Glutamatergic neuron (in vitro differentiated cells): ENCODE data around the gene CELF1. TPM values are rescaled to one million over a fixed set of nuclear protein-coding genes. Genes with fewer than 3 reads are reported as not detected.

ENCODE experiments used
- DNase-seq: peaks from one replicate; pipeline ENCODE4 v3.0.0; 2022
- H3K27ac Mint-ChIP-seq: one replicate; pipeline ENCODE4 v1.8.0; 2020; ENCODE audit warnings: mild to moderate bottlenecking, mixed read lengths, inconsistent platforms; ENCODE audit not compliant: unreplicated experiment
- H3K27me3 Mint-ChIP-seq: one replicate; pipeline ENCODE4 v1.8.0; 2020; ENCODE audit warnings: mild to moderate bottlenecking, moderate library complexity, mixed read lengths, inconsistent platforms; ENCODE audit not compliant: unreplicated experiment
- H3K36me3 Mint-ChIP-seq: one replicate; pipeline ENCODE4 v1.8.0; 2020; ENCODE audit warnings: mild to moderate bottlenecking, mixed read lengths, inconsistent platforms; ENCODE audit not compliant: unreplicated experiment
- H3K4me1 Mint-ChIP-seq: one replicate; pipeline ENCODE4 v1.8.0; 2020; ENCODE audit warnings: mild to moderate bottlenecking, low read depth, mixed read lengths, inconsistent platforms; ENCODE audit not compliant: unreplicated experiment
- H3K4me3 Mint-ChIP-seq: one replicate; pipeline ENCODE4 v1.8.0; 2020; ENCODE audit warnings: mild to moderate bottlenecking, mixed read lengths, inconsistent platforms; ENCODE audit not compliant: unreplicated experiment
- H3K9me3 Mint-ChIP-seq: one replicate; pipeline ENCODE4 v1.8.0; 2020; ENCODE audit warnings: mild to moderate bottlenecking, moderate library complexity, mixed read lengths, inconsistent platforms; ENCODE audit not compliant: unreplicated experiment
- CTCF ChIP-seq: fragments of 200-600 bp; sonication (generic); IDR thresholded peaks from one replicate; pipeline ENCODE4 v1.5.0; 2021; ENCODE audit not compliant: partially characterized antibody, unreplicated experiment
- total RNA-seq: library from RNA; stranded (reverse); fragmentation: NEBNext Ultra II Directional; extraction: Animal tissue kit (Norgen Biotek cat#: 25700); gene quantifications from one replicate; pipeline ENCODE4 v1.2.1, GENCODE V29; 2021; ENCODE audit not compliant: unreplicated experiment

The CELF1 gene
- total RNA-seq, 1 donor from 2014 or later, result 261 TPM

- Mint-ChIP-seq H3K27ac (peak overlapping the region; percentile 65), H3K9me3 (peaks cover 3% of the 10 kb centered on the region), H3K4me1 (peaks cover 39% of the 10 kb centered on the region), H3K4me3 (no peak overlapping the region), H3K27me3 (peaks cover 2% of the 10 kb centered on the region), H3K36me3 (no peaks in the 10 kb centered on the region)
- TF ChIP-seq CTCF, result no peak
- DNase-seq, result no peak
Measured at GRCh38 chr11:47500121-47500520, 52.8 kb downstream of the CELF1 start.

GRCh38 chr11:47499614-47500013 lies 53.3 kb downstream of the CELF1 start:
- no peak for DNase-seq
- no peak overlapping the region for H3K4me3 Mint-ChIP-seq
- no peaks in the 10 kb centered on the region for H3K36me3 Mint-ChIP-seq
- peaks cover 37% of the 10 kb centered on the region for H3K4me1 Mint-ChIP-seq
- H3K9me3 Mint-ChIP-seq, result peaks cover 3% of the 10 kb centered on the region
- peak overlapping the region; percentile 65 for H3K27ac Mint-ChIP-seq
- H3K27me3 Mint-ChIP-seq, result peaks cover 2% of the 10 kb centered on the region
- no peak for TF ChIP-seq CTCF

- no peak for DNase-seq
- Mint-ChIP-seq H3K27ac (peak overlapping the region; percentile 65), H3K4me3 (peak overlapping the region; percentile 13), H3K9me3 (peaks cover 5% of the 10 kb centered on the region), H3K27me3 (peaks cover 2% of the 10 kb centered on the region), H3K4me1 (peaks cover 37% of the 10 kb centered on the region), H3K36me3 (no peaks in the 10 kb centered on the region)
- TF ChIP-seq CTCF, result no peak
Measured at GRCh38 chr11:47499161-47499560, 53.8 kb downstream of the CELF1 start.

- peaks cover 2% of the 10 kb centered on the region for H3K27me3 Mint-ChIP-seq
Measured at GRCh38 chr11:47498584-47499152, 54.3 kb downstream of the CELF1 start.

More at GRCh38 chr11:47498584-47499152, 54.3 kb downstream of the CELF1 start:
- peaks cover 41% of the 10 kb centered on the region for H3K4me1 Mint-ChIP-seq
- no peaks in the 10 kb centered on the region for H3K36me3 Mint-ChIP-seq
- no peak for DNase-seq
- H3K9me3 Mint-ChIP-seq, result peaks cover 5% of the 10 kb centered on the region
- H3K4me3 Mint-ChIP-seq, result no peak overlapping the region
- TF ChIP-seq CTCF, result no peak
- H3K27ac Mint-ChIP-seq, result no peak overlapping the region
